ENCODE data around the gene QRFP. TPM values are rescaled to one million over a fixed set of nuclear protein-coding genes. Genes with fewer than 3 reads are reported as not detected.
"Not testable (repeated sequence)": the region's sequence is repeated elsewhere in the genome, so short reads cannot be mapped to it uniquely, and the experiment has no call there.

The QRFP gene
- total RNA-seq, 1 experiment from 2014 or later = not detected

DNA sequence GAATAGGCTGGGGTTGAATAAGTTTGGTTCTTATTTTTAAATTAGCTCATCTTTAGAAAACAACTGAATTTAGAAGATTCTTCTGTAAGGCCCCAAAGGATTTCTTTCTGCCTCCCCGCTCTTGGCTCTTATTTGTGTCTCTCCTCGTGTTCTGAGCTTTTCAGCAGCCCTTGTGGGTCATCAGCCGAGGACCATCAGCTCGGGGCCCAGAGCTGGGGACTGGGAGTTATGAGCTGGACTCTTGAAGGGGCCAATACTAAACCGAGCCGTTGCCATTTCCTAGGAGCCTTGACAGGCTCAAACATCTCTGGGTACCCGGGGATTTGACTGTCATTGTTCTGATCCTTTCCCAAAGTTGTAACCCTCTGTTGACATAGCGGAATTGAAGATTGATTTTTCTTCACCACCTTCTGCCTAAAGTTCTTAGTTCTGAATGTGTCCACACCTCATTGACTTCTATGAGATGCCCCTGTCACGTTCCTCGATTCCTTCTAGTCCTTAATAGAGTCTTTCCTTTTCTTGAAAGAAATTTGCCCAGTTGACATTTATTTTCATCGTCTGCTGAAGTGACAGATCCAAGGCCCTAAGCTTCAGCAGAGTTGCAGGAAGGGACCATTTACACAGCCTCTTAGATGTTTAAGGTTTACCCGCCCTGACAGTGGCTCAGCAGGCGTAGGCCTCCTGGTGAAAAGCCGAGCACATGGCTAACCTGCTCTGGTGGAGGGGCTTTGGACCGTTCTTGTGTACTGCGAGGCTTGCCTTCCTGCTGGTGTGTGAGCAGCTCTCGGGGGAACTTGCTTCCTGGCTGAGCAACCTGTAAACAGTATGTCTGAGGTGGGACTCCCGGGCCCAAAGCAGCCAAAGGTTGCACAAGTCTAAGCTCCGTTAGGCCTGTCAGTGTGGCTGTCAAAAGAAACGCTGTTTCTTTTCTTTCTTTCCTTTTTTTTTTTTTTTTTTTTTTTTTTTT is 37.6 kb downstream of the QRFP start:
- H3K27me3 ChIP-seq = no peaks in the 10 kb centered on the region
- H3K36me3 ChIP-seq = peaks cover 49% of the 10 kb centered on the region
- DNase-seq = no peak
- peaks cover 51% of the 10 kb centered on the region for H3K4me1 ChIP-seq
- no peak overlapping the region for H3K4me3 ChIP-seq
- H3K9me3 ChIP-seq (replicated peaks) = no peaks in the 10 kb centered on the region
- peak overlapping the region; percentile 34 for H3K27ac ChIP-seq

DNA sequence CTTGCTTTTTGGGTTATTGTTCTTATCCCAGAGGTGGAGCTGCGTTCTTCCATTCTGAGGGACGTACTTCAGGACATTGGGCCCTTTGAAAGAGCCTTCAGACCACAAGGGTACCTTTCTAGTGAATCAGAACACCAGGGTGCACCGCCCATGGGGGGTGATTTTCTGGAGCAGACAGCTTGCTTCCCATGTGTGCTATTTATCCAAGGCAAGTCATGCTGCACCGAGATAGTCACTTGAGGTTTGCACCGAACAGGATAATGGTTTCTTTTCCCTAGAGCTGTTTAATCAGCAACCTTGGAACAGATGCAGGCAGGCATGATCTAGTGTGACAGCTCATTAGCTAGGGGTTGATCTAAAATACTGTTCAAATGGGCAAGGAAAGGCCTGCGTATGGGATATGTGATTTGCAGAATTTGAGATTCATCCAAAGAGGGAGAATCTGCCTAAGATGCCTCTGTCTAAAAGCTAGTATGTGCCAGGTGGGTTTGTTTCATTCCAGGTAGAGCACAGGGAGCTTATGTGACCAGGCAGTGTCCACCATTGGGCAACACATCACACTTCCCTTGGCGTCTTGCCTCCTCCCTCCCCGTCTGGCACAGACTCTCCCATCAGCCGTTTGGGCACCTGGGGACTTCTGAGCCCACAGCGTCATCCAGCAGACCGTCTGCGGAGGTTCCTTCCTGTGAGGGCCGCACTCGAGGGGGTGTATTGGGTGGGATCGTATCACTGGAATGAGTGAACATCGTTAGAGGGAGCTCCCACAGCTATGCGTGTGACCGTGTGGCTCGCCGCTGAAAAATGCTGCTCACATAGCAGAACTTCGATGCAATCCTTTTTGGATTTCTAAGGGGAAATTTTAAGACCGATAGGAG is 38.5 kb downstream of the QRFP start:
- H3K4me1 ChIP-seq = peaks cover 58% of the 10 kb centered on the region
- peak in 1 of 2 experiments; percentile 64 for DNase-seq
- no peaks in the 10 kb centered on the region for H3K9me3 ChIP-seq (replicated peaks)
- H3K4me3 ChIP-seq = no peak overlapping the region
- H3K27ac ChIP-seq = peak overlapping the region; percentile 34
- peaks cover 42% of the 10 kb centered on the region for H3K36me3 ChIP-seq
- H3K27me3 ChIP-seq = no peaks in the 10 kb centered on the region

- Histone ChIP-seq H3K27me3 (no peaks in the 10 kb centered on the region), H3K4me3 (no peak overlapping the region), H3K36me3 (peaks cover 35% of the 10 kb centered on the region), H3K4me1 (peaks cover 50% of the 10 kb centered on the region), H3K9me3 (replicated peaks) (no peaks in the 10 kb centered on the region), H3K27ac (no peak overlapping the region)
- no peak for DNase-seq
Measured at GRCh38 chr9:130856474-130856873, 40.1 kb downstream of the QRFP start.

DNA sequence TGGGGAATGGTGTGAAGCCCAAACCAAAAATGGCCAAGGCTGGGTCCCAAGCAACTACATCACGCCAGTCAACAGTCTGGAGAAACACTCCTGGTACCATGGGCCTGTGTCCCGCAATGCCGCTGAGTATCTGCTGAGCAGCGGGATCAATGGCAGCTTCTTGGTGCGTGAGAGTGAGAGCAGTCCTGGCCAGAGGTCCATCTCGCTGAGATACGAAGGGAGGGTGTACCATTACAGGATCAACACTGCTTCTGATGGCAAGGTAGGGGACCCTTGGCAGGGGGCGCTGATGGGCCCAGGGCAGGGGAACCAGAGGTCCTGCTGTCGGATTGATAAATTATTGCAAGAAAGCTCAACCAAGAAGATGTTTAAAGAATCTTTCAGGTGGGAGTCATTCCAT is 41.8 kb downstream of the QRFP start:
- H3K27me3 ChIP-seq = no peaks in the 10 kb centered on the region
- H3K27ac ChIP-seq = no peak overlapping the region
- DNase-seq = no peak
- no peaks in the 10 kb centered on the region for H3K9me3 ChIP-seq (replicated peaks)
- peaks cover 36% of the 10 kb centered on the region for H3K4me1 ChIP-seq
- peaks cover 35% of the 10 kb centered on the region for H3K36me3 ChIP-seq
- no peak overlapping the region for H3K4me3 ChIP-seq

DNA sequence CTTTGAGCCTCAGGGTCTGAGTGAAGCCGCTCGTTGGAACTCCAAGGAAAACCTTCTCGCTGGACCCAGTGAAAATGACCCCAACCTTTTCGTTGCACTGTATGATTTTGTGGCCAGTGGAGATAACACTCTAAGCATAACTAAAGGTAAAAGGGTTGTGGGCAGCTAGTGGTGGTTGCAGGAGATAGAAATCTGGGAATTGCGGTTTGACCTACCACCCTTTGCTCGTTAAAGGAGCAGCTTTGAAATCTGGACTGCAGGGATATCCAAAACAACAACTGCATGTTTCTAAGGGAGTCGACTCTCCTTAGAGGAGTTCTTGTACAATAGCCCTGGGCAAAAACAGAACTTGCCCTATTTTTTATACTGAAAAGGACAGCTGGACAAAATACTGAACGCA is 42.5 kb downstream of the QRFP start:
- Histone ChIP-seq H3K4me1 (peaks cover 31% of the 10 kb centered on the region), H3K36me3 (peaks cover 34% of the 10 kb centered on the region), H3K27me3 (no peaks in the 10 kb centered on the region), H3K27ac (peak overlapping the region; percentile 15; the same call in 1 of the 2 replicates), H3K9me3 (replicated peaks) (no peaks in the 10 kb centered on the region), H3K4me3 (no peak overlapping the region)
- DNase-seq = peak; percentile 89 to 96

- no peaks in the 10 kb centered on the region for H3K9me3 ChIP-seq (replicated peaks)
- peaks cover 29% of the 10 kb centered on the region for H3K36me3 ChIP-seq
- DNase-seq = no peak
- peaks cover 21% of the 10 kb centered on the region for H3K4me1 ChIP-seq
- H3K4me3 ChIP-seq = no peak overlapping the region
- H3K27ac ChIP-seq = no peak overlapping the region
- H3K27me3 ChIP-seq = no peaks in the 10 kb centered on the region
Measured at GRCh38 chr9:130852801-130853200, 43.8 kb downstream of the QRFP start.

DNA sequence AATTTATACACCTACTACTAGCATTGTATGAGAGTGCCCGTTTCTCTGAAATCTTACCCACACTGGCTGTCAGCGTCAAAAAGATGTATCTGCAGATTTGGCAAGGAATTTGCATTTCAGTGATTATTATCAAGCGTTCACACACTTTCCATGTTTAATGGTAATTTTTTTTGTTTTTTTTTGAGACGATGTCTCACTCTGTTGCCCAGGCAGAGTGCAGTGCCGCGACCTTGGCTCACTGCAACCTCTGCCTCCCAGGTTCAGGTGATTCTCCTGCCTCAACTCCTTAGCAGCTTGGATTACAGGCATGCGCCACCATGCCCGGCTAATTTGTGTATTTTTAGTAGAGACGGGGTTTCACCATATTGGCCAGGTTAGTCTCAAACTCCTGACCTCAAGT is 47.3 kb downstream of the QRFP start:
- no peak overlapping the region for H3K4me3 ChIP-seq
- DNase-seq = no peak
- H3K36me3 ChIP-seq = peaks cover under 1% of the 10 kb centered on the region; the same call in 1 of the 2 replicates
- H3K4me1 ChIP-seq = peaks cover 41% of the 10 kb centered on the region
- H3K27ac ChIP-seq = no peak overlapping the region
- no peaks in the 10 kb centered on the region for H3K27me3 ChIP-seq
- no peaks in the 10 kb centered on the region for H3K9me3 ChIP-seq (replicated peaks)

DNA sequence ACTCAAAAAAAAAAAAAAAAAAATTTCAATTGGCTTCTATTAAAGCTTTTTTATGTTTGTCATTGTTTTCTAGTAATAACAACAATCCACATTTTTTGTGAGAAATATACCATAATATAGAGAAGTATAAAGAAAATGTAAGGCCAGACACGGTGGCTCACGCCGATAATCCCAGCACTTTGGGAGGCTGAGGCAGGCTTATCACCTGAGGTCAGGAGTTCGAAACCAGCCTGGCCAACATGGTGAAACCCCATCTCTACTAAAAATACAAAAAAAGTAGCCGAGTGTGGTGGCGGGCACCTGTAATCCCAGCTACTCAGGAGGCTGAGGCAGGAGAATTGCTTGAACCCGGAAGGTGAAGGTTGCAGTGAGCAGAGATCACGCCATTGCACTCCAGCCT is 48.1 kb downstream of the QRFP start:
- peaks cover 37% of the 10 kb centered on the region for H3K4me1 ChIP-seq
- H3K4me3 ChIP-seq; H3K36me3 ChIP-seq; DNase-seq; H3K27ac ChIP-seq; H3K9me3 ChIP-seq (replicated peaks); H3K27me3 ChIP-seq: not testable (repeated sequence)

DNA sequence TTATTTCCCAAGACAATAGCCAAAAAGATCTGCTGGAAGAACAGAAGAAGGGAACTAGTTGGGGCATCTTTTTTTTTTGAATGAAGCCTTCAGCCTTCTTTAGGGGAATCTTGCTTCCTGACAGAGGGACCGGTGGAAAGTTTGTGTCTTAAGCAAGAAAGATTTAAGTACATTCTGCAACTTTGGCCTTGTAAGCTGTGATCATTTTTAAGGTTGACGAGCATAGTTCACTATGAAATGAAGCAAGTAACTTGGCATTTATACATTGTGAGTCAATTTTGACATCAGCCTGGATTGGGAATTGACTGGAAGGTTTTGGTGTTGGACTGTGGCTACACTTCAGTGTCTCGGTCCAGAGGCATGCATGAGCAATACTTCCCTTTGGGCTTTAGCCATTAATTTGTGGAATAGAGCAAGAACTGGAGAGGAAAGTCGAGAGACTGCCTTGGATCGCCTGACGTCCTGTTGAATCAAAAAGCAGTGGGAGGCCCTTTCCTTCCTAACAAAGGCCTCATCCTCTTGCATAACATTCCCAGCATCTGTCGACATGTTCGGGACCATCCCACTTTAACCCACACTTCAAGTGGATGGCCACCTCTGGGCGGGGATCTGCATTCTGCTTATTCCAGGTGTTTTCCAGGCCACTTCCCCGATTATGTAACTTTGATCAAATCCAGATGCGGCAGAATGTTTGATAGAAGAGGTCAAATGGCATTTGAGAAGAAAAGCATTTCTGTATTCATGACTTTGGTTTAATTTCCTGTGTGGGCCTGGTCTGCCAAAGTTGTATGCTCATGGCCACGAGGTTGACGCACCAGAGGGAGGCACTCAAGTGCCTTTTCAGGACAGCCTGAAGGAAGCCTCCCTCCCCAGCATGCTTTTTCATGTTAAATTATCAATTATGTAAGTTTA is 49.0 kb downstream of the QRFP start:
- Histone ChIP-seq H3K4me3 (no peak overlapping the region), H3K27me3 (no peaks in the 10 kb centered on the region), H3K4me1 (peaks cover 35% of the 10 kb centered on the region), H3K27ac (peak overlapping the region; percentile 65; the same call in 1 of the 2 replicates), H3K36me3 (no peaks in the 10 kb centered on the region), H3K9me3 (replicated peaks) (no peaks in the 10 kb centered on the region)
- DNase-seq = no peak

DNA sequence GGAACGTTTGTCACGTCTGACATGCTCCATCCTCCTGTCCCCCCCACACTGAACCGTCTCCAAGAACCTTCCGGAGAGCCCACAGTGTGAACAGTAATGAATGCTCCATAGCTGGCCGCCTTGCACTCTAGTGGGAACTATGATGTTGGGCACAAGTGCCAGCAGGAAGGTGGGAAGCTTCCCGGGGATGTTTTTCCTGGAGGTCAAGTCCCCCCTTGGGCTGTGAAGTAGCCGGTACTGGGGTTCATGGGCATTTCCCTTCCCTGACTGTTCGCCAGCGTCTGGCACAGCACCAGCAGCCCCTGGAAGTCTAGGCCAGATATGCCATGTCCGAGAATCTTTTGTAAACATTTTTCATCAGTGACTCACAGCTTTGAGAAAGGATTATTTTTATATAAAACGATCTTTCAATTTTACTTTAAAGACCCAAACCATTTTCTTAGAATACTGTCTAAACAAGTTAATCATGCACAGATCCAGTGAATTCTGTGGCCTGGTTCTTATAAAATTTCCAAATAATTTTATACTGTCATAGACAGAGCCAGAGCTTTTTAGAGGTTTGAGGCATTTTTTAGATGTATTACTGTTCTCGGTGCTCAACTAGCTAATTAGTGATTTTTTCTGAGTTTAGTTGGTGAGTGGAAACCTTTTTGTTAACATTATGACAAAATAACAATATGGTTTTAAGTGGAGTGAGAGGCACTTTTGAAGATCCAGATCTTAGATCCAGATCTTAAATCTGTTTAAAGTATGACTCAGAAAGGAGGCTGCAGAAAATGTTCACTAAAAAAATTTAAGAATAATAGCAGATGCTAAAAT is 49.9 kb downstream of the QRFP start:
- peak; percentile 63 to 69 for DNase-seq
- peak overlapping the region; percentile 65 for H3K27ac ChIP-seq
- H3K9me3 ChIP-seq (replicated peaks) = no peaks in the 10 kb centered on the region
- H3K36me3 ChIP-seq = no peaks in the 10 kb centered on the region
- H3K27me3 ChIP-seq = no peaks in the 10 kb centered on the region
- peak overlapping the region; percentile 4 for H3K4me3 ChIP-seq
- peaks cover 35% of the 10 kb centered on the region for H3K4me1 ChIP-seq

- Histone ChIP-seq H3K36me3 (no peaks in the 10 kb centered on the region), H3K9me3 (replicated peaks) (no peaks in the 10 kb centered on the region), H3K4me3 (peak overlapping the region; percentile 4), H3K4me1 (peaks cover 35% of the 10 kb centered on the region), H3K27ac (peak overlapping the region; percentile 65), H3K27me3 (no peaks in the 10 kb centered on the region)
- DNase-seq = peak; percentile 93 to 96
Measured at GRCh38 chr9:130845901-130846481, 50.6 kb downstream of the QRFP start.

DNA sequence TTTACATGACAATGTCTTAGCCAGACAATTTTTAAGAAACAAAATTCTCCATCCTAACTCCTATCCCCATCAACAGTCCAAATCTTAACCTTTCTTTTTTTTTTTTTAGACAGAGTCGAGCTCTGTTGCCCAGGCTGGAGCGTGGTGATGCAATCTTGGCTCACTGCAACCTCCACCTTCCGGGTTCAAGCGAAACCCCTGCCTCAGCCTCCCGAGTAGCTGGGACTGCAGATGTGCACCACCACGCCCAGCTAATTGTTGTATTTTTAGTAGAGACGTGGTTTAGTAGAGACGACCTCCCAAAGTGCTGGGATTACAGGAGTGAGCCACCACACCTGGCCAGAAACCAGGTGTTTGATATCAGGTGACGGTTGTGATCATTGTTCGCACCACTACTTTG is 51.4 kb downstream of the QRFP start:
- no peaks in the 10 kb centered on the region for H3K36me3 ChIP-seq
- no peaks in the 10 kb centered on the region for H3K27me3 ChIP-seq
- peak overlapping the region; percentile 65 for H3K27ac ChIP-seq
- H3K4me1 ChIP-seq = peaks cover 35% of the 10 kb centered on the region
- H3K4me3 ChIP-seq = no peak overlapping the region
- no peaks in the 10 kb centered on the region for H3K9me3 ChIP-seq (replicated peaks)
- DNase-seq = peak; percentile 52 to 62

DNA sequence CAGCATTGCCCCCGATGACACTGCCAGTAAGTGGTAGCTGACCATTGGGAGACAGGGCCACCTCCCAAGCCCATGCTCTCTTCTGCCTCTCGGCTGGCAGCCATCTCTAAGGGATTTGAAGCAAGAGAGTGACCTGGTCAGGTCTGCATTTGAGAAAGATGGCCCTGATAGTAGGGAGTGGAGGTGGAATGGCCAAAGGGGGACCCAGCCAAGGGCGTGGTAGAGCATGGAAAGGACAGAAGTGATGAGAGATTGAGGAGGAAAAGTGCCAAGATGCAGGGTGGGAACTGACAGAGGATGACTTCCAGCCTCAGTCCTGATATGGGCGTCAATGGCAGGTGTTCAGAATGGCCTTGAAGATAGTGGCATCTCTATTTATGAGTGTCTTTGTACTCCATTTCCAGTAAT is 52.6 kb downstream of the QRFP start:
- Histone ChIP-seq H3K36me3 (no peaks in the 10 kb centered on the region), H3K4me3 (no peak overlapping the region), H3K27me3 (no peaks in the 10 kb centered on the region), H3K4me1 (peaks cover 37% of the 10 kb centered on the region), H3K9me3 (replicated peaks) (no peaks in the 10 kb centered on the region), H3K27ac (no peak overlapping the region)
- no peak for DNase-seq
